Nucleus accumbens (tissue), 56 donors: ENCODE results near the gene C1orf159.
"Not testable (repeated sequence)": the region's sequence is repeated elsewhere in the genome, so short reads cannot be mapped to it uniquely, and the experiment has no call there.

Source experiments
- DNase-seq, 56 donors: peaks; one replicate each; lab custom pipeline; 2025; lab: John Stamatoyannopoulos, UW

The C1orf159 gene

DNA sequence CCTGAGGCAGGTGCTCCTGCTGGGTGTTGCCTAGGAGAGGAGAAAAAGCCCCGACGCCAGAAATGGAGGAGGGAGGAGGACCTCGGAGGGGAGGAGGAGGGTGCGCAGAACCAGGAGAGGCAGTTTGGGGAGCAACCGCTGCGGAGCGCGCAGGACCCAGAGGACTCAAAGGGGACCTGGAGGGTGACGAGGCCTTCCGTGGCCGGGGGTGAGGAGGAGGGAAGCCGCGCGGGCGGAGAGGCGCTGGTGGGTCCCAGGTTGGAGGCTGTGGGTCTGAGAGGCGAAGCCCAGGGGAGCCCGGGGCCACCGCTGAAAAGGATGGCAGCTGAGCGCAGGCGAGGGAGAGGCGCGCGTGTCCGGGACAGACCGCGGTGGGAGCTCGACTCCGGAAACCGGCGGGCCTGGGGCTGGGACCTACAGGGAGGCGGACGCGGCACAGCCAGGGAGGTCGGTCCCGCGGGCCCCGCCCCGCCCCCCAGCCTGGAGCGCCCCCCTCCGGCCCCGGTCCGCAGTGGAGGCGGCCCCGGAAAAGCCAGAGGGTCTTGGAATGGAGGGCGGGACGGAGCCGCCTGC is 56.9 kb downstream of the C1orf159 start:
- DNase-seq, result peak in 4 of 56 donors; percentile 21 to 65 (median 40)

DNA sequence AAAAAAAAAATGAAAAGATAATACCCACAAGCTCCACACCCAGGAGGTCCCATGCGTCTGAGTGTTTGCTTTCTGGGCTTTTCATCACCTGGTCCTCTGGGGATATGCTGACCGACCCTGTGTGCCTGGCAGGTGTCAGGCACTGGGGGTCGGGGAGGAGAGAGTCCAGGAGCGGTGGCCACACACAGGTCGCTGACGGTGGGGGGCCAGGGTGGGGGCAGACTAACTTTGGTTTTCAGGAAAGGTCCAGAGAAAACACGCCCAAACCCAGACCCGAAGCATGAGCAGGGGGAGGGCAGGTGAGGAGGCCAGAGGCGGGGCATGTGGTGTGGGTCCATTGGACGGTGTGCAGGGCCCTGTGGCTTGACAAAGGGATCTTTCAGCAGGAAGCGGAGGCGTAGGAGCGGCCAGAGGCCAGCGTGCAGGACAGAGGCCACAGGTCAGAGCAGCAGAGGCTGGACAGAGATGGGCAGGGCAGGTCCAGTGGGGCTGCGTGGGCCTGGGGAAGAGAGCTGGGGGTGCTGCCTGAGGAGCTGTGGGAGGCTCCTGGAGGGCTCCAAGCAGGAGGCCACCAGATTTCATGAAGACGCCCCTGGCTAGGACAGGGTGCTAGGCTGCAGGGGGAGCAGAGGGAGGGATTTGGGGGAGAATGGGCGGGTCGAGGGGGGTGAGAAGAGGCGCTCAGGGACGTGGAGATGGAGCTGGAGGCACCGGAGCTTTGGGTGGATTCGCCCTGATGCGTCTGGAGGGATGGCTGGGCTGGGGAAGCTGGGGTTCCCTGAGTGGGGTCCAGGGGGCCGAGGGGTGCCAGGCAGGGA is 57.6 kb downstream of the C1orf159 start:
- no peak for DNase-seq

DNA sequence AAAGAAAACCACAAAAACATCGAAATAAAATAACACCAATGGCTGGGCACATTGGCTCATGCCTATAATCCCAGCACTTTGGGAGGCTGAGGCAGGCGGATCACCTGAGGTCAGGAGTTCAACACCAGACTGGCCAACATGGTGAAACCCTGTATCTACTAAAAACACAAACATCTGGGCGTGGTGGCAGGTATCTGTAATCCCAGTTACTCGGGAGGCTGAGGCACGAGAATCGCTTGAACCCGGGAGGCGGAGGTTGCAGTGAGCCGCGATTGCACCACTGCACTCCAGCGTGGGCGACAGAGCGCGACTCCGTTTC is 58.2 kb downstream of the C1orf159 start:
- DNase-seq, result not testable (repeated sequence)

DNA sequence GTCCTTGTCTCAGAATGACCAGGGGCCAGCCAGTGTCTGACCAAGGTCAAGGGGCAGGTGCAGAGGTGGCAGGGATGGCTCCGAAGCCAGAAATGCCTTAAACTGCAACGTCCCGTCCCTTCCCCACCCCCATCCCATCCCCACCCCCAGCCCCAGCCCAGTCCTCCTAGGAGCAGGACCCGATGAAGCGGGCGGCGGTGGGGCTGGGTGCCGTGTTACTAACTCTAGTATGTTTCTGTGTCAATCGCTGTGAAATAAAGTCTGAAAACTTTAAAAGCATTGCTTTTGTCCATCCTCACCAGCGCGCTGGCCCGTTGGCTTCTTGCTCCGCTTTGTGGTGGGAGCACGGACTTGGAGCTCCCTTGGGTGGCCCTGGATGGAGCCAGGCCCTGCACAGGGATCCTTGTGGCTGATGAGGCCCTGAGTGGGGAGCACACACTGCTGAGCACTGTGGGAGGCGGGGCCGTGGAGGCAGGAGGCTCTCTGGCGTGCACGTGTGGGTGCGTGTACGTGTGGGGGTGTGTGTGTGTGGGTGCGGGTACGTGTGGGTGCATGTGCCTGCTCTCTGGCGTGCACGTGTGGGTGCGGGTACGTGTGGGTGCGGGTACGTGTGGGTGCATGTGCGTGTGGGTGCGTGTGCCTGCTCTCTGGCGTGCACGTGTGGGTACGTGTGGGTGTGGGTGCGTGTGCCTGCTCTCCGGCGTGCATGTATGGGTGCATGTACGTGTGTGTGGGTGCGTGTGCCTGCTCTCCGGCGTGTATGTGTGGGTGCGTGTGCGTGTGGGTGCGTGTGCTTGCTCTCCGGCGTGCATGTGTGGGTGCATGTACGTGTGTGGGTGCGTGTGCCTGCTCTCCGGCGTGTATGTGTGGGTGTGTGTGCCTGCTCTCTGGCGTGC is 59.8 kb downstream of the C1orf159 start:
- DNase-seq, result peak in 1 of 56 donors; percentile 19

DNA sequence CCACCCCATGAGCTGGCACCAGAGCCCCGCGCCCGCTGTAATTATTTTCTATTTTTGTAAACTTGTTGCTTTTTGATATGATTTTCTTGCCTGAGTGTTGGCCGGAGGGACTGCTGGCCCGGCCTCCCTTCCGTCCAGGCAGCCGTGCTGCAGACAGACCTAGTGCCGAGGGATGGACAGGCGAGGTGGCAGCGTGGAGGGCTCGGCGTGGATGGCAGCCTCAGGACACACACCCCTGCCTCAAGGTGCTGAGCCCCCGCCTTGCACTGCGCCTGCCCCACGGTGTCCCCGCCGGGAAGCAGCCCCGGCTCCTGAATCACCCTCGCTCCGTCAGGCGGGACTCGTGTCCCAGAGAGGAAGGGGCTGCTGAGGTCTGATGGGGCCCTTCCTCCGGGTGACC is 60.9 kb downstream of the C1orf159 start:
- no peak for DNase-seq

DNA sequence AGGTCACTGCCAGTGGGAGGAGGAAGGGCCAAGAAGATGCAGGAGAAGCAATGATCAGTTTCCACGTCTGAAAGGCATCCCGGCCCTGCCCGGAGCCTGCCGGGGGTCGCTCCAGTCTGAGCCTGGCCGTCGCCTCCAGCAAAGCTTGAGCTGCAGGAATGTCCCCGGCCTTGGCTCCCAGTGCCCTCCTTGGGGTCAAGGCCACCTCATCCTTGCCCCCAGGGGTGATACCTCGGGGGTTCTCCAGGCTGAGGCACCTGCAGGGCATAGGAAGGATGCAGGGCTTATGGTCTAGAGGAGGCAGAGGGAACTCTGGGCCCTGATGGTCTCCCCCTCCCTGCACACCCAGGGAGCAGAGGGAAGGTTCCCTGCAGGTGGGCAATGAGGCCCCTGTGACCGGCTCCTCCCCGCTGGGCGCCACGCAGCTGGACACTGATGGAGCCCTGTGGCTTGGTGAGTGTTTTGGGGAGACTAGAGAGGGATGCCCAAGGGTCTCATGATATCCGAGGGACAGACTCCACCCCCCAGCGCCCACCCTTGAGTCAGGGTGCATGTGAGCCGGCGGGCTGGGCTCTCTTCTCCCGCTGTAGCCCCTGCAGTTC is 61.7 kb downstream of the C1orf159 start:
- no peak for DNase-seq

DNA sequence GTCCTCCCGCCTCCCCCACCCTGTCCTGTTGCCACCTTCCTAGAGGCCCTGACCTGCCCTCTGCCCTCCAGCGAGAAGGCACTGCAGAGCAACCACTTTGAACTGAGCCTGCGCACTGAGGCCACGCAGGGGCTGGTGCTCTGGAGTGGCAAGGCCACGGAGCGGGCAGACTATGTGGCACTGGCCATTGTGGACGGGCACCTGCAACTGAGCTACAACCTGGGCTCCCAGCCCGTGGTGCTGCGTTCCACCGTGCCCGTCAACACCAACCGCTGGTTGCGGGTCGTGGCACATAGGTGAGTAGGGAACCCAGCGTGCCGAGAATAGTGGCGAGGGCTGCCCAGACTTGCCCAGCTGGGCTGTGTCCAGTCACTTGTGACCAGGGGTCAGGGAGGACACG is 62.2 kb downstream of the C1orf159 start:
- DNase-seq, result no peak

DNA sequence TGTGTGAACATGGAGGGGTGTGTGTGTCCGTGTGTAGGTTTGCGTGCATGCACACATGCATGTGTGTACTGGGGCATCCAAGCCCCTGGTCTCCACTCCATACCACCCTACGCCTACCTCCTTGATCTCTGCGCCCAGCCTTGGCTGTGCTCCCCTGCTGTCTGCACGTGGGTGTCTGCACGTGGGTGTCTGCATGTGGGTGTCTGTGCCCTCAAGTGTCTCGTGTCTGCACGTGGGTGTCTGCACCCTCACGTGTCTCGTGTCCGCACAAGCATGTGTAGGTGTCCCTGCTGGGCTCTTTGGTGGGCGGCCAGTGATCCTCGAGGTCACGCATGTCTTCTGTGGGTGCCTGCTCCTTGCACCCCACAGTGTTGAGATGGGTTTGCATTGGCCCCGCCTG is 62.9 kb downstream of the C1orf159 start:
- peak in 1 of 56 donors; percentile 29 for DNase-seq

DNA sequence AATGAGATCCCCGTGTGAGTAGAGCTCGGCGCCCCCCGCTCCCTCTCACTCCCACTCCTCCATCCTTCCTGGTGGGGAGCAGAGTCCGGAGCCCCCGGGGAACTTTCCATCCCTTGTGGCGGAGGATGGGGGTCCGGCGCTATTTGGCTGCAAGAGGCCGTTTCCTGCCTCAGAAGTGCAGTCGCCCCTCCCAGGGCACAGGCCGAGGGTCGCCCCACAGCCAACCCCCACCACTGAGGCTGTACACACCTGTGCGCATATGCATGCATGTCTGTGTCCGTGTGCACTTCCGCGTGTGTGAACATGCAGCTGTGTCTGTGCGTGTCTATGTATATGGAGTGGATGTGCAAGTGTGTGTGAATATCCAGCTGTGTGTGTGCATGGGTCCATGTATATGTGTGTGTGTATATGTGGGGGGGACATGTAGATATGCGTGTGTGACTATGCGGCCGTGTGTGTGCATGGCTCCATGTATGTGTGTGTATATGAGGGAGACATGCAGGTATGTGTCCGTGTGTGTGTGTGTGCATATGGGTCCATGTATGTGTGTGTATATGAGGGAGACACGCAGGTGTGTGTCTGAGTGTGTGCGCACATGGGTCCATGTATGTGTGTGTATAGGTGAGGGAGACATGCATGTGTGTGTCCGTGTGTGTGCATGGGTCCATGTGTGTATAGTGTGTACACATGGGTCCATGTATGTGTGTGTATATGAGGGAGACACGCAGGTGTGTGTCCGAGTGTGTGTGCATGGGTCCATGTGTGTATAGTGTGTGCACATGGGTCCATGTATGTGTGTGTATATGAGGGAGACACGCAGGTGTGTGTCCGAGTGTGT is 63.7 kb downstream of the C1orf159 start:
- no peak for DNase-seq

DNA sequence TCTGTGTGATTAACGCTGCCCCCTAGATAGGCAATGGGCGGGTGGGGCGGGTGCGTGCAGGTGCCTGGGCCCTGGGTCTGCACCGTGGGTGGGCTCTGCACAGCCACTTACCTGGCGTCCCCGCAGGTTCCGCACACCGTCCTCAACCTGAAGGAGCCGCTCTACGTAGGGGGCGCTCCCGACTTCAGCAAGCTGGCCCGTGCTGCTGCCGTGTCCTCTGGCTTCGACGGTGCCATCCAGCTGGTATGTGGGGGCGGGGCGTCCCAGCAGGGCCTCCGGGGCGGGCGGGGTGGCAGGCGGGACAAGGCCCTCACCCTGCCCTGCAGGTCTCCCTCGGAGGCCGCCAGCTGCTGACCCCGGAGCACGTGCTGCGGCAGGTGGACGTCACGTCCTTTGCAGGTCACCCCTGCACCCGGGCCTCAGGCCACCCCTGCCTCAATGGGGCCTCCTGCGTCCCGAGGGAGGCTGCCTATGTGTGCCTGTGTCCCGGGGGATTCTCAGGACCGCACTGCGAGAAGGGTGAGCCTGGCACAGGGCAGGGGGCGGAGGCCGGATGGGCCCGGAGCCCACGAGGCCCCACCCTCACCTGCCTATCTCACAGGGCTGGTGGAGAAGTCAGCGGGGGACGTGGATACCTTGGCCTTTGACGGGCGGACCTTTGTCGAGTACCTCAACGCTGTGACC is 64.6 kb downstream of the C1orf159 start:
- DNase-seq, result no peak

DNA sequence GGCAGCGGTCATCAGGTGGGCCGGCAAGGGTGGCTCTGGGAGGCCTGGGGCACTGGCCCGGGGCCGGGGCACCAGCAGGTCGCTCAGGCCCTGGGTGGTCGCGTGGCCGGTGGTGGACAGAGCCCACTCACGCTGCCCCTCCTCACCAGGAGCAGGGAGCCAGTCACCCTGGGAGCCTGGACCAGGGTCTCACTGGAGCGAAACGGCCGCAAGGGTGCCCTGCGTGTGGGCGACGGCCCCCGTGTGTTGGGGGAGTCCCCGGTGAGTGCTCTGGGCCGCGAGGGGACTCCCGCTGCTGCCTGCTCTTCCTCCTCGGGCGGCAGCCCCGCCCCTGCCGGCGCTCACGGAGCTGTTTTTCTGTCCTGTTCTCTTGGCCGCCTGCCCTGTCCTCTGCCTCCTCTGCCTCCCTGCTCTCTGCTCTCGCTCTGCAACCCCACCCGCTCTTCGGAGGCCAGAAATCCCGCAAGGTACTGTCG is 65.3 kb downstream of the C1orf159 start:
- no peak for DNase-seq

DNA sequence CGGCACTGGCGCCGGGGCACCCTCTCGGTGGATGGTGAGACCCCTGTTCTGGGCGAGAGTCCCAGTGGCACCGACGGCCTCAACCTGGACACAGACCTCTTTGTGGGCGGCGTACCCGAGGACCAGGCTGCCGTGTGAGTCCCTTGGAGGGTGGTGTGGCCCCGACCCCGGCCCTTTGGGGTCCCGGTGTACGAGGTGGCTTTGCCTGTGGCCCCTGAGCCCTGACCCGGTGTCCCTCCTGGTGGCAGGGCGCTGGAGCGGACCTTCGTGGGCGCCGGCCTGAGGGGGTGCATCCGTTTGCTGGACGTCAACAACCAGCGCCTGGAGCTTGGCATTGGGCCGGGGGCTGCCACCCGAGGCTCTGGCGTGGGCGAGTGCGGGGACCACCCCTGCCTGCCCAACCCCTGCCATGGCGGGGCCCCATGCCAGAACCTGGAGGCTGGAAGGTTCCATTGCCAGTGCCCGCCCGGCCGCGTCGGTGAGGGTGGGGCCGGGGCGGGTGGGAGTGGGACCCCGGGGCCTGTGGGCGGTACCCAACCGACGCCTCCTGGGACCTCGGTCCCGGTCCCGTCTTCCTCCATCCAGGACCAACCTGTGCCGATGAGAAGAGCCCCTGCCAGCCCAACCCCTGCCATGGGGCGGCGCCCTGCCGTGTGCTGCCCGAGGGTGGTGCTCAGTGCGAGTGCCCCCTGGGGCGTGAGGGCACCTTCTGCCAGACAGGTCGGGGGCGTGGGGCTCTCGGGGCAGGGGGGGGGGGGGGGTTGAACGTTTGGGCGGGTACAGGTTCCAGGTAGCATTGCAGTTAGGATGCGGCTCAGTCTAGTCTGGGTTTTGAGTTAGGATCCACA is 66.3 kb downstream of the C1orf159 start:
- DNase-seq, result no peak

DNA sequence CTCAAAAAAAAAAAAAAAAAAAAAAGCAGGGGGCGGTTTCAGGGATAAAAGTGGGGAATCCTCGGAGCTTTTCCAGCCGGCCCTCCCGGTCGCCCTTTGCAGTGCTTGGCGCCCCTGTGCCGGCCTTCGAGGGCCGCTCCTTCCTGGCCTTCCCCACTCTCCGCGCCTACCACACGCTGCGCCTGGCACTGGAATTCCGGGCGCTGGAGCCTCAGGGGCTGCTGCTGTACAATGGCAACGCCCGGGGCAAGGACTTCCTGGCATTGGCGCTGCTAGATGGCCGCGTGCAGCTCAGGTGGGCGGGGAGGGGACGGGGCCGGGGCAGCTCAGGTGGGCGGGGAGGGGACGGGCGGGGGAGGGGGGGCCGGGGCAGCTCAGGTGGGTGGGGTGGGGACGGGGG is 67.1 kb downstream of the C1orf159 start:
- no peak for DNase-seq

DNA sequence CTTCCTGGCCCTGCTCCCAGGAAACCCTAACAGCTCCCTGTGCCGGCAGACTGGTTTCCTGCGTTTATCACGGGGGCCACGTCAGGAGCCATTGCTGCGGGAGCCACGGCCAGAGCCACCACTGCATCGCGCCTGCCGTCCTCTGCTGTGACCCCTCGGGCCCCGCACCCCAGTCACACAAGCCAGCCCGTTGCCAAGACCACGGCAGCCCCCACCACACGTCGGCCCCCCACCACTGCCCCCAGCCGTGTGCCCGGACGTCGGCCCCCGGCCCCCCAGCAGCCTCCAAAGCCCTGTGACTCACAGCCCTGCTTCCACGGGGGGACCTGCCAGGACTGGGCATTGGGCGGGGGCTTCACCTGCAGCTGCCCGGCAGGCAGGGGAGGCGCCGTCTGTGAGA is 67.9 kb downstream of the C1orf159 start:
- DNase-seq, result no peak

DNA sequence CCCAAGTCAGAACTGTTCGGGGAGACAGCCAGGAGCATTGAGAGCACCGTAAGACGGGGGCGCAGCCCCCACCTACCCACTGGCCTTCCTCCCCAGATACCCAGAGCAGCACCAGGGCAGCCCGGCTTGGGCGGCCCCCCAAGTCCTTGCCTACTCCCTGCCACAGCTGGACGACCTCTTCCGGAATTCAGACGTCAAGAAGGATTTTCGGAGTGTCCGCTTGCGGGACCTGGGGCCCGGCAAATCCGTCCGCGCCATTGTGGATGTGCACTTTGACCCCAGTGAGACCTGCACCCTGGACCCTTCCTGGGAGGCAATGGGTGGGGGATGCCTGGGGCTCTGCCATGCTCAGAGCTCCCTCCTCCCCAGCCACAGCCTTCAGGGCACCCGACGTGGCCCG is 68.5 kb downstream of the C1orf159 start:
- no peak for DNase-seq

DNA sequence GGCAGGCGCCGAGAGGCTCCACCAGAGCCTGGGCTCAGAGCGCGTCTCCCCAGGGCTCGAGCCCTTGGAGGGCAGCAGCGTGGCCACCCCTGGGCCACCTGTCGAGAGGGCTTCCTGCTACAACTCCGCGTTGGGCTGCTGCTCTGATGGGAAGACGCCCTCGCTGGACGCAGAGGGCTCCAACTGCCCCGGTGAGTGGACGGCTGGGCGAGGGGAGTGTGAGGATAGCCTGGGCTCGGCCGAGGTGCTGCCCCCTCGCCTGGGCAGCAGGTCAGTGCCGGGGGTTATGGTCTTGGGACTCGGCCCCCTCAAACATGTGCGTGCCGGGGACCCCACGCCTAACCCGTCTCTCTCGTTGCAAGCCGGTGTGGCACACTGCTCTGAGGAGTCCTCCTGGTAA is 69.1 kb downstream of the C1orf159 start:
- no peak for DNase-seq

DNA sequence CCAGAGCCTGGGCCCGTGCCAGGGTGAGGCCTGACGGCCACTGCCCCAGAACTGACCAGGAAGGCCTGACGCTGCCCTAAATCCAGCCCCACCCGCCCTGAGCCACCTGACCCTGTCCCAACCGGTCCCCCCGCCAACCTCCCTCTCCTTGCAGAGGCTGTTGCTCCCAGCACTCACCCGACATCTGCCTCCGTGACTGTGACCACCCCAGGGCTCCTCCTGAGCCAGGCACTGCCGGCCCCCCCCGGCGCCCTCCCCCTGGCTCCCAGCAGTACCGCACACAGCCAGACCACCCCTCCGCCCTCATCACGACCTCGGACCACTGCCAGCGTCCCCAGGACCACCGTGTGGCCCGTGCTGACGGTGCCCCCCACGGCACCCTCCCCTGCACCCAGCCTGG is 69.6 kb downstream of the C1orf159 start:
- DNase-seq, result no peak

DNA sequence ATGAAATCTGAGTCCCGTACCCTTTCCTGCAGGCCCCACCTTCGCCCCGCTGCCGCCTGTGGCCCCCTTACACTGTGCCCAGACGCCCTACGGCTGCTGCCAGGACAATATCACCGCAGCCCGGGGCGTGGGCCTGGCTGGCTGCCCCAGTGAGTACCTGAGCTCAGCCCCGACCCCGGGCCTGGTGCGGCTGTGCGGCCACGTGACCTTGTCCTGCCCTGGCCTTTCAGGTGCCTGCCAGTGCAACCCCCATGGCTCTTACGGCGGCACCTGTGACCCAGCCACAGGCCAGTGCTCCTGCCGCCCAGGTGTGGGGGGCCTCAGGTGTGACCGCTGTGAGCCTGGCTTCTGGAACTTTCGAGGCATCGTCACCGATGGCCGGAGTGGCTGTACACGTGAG is 70.8 kb downstream of the C1orf159 start:
- DNase-seq, result no peak
